ENCODE data around the gene FOXRED2. TPM values are rescaled to one million over a fixed set of nuclear protein-coding genes. Genes with fewer than 3 reads are reported as not detected.

FOXRED2 gene
- total RNA-seq, 1 experiment from 2014 or later = 34.4 TPM

DNA sequence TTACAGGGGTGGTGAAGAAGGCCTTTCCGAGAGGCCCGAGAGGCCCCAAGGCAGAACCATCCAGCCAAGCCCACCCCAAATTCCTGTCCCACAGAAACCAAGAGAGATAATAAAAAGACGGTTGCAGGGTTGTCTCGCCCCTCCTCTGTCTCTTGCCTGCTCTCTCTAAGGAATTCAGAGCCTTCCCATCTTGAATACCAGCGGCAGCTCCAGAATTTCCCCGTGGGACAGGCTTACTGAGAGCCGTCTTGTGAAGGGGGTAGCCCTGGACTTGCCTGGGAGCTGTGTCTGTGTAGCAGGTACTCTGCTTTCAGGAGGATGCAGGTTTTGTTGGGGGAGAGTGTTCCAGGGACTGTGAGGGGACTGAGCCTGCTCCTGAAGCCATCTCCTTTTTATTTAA lies 31.7 kb upstream of the FOXRED2 start:
- Mint-ChIP-seq H3K4me1 (peaks cover 0 to 3% of the 10 kb centered on the region in 2 experiments; a peak in 1 of 4 replicates), H3K27me3 (ENCODE audit: low read depth) (peaks cover 3% of the 10 kb centered on the region), H3K27ac (no peak overlapping the region), H3K9me3 (peaks cover 13 to 14% of the 10 kb centered on the region in 2 experiments), H3K4me3 (no peak overlapping the region), H3K36me3 (ENCODE audit: insufficient read depth in 1 of 3, low read depth in 3 of 3) (no peaks in the 10 kb centered on the region; a peak in 1 of 7 replicates)
- DNase-seq = no peak
- Histone ChIP-seq H3K9ac (ENCODE audit: extremely low read depth, insufficient read length, low read length) (no peak overlapping the region), H2BK20ac (ENCODE audit: low read depth, low read length, poor library complexity, severe bottlenecking) (no peak overlapping the region), H3K18ac (ENCODE audit: insufficient read length, low read depth, low read length) (no peak overlapping the region), H2BK5ac (ENCODE audit: insufficient read length, low read length) (no peak overlapping the region), H3K79me1 (ENCODE audit: insufficient read depth, low read depth, low read length, poor library complexity, severe bottlenecking) (no peaks in the 10 kb centered on the region), H2AFZ (ENCODE audit: low read length) (no peak overlapping the region), H3T11ph (ENCODE audit: low read length) (no peak overlapping the region), H3K4me1 (ENCODE audit: insufficient read depth, low read length) (peaks cover 3% of the 10 kb centered on the region; the same call in 1 of the 2 replicates), H4K8ac (replicated peaks; ENCODE audit: insufficient read length, low read depth, low read length) (no peak overlapping the region), H2BK12ac (ENCODE audit: insufficient read length, low read depth, low read length) (no peak overlapping the region), H3K14ac (ENCODE audit: insufficient read depth, low read length) (no peak overlapping the region; the same call in 1 of the 2 replicates), H3K23ac (ENCODE audit: insufficient read length, low read depth, low read length) (no peak overlapping the region), H3K9me3 (ENCODE audit: control insufficient read depth, low read depth, low read length) (no peaks in the 10 kb centered on the region), H4K5ac (ENCODE audit: insufficient read length, low read depth, low read length) (no peak overlapping the region), H2BK120ac (ENCODE audit: low read depth, low read length, poor library complexity, severe bottlenecking) (no peak overlapping the region), H3K27me3 (ENCODE audit: insufficient read depth, low read length) (no peaks in the 10 kb centered on the region), H3K56ac (ENCODE audit: insufficient read length, low read depth, low read length) (no peak overlapping the region), H3K4ac (ENCODE audit: low read depth, low read length) (no peak overlapping the region), H2AK5ac (ENCODE audit: insufficient read length, low read length) (no peak overlapping the region), H3K27ac (ENCODE audit: insufficient read length, low read depth, low read length) (no peak overlapping the region), H3K23me2 (ENCODE audit: insufficient read length, low read depth, low read length, poor library complexity, severe bottlenecking) (no peaks in the 10 kb centered on the region), H4K91ac (ENCODE audit: insufficient read length, low read depth, low read length) (no peak overlapping the region), H3K4me2 (ENCODE audit: insufficient read depth, insufficient read length, low read length) (no peak overlapping the region), H2BK15ac (ENCODE audit: low read depth, low read length) (no peak overlapping the region), H3K79me2 (ENCODE audit: insufficient read depth, low read length) (no peaks in the 10 kb centered on the region), H4K20me1 (ENCODE audit: control insufficient read depth, insufficient read depth, insufficient read length) (peaks cover 3% of the 10 kb centered on the region)
- no CpG with 5 or more reads among the region's 7 CpGs for WGBS (ENCODE audit: extremely low coverage, insufficient read length, low lambda C conversion rate)
- no peak for TF ChIP-seq CTCF (conservative IDR thresholded peaks at IDR 0.05)

Data from H9 (cell line).